ENCODE data around the gene NFU1. TPM values are rescaled to one million over a fixed set of nuclear protein-coding genes. Genes with fewer than 3 reads are reported as not detected.

NFU1 gene
- total RNA-seq, 4 donors from 2014 or later, result 82.3 to 206 (median 117) TPM

DNA sequence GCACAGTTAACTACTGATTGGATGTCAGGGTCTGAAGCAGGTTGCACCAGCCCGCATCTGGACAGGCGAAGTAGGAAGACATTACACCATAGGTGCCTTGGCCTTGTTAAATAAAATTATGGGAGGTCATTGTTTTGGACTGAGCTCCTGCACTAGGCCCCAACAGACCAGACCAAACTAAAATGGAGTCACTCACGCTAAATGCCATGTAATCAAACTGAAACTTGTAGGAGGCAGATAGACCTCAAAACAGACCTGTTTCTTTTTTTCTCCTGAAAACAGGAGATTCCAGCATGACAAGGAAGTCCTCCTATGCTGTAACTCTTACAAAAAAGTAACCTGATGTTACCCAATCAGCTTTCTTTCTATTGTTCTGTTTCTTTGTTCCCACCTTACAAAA is 15.5 kb upstream of the NFU1 start:
- TF ChIP-seq, protein P1, sequence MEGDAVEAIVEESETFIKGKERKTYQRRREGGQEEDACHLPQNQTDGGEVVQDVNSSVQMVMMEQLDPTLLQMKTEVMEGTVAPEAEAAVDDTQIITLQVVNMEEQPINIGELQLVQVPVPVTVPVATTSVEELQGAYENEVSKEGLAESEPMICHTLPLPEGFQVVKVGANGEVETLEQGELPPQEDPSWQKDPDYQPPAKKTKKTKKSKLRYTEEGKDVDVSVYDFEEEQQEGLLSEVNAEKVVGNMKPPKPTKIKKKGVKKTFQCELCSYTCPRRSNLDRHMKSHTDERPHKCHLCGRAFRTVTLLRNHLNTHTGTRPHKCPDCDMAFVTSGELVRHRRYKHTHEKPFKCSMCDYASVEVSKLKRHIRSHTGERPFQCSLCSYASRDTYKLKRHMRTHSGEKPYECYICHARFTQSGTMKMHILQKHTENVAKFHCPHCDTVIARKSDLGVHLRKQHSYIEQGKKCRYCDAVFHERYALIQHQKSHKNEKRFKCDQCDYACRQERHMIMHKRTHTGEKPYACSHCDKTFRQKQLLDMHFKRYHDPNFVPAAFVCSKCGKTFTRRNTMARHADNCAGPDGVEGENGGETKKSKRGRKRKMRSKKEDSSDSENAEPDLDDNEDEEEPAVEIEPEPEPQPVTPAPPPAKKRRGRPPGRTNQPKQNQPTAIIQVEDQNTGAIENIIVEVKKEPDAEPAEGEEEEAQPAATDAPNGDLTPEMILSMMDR (IDR thresholded peaks at IDR 0.05; ENCODE audit: low read depth), result no peak

DNA sequence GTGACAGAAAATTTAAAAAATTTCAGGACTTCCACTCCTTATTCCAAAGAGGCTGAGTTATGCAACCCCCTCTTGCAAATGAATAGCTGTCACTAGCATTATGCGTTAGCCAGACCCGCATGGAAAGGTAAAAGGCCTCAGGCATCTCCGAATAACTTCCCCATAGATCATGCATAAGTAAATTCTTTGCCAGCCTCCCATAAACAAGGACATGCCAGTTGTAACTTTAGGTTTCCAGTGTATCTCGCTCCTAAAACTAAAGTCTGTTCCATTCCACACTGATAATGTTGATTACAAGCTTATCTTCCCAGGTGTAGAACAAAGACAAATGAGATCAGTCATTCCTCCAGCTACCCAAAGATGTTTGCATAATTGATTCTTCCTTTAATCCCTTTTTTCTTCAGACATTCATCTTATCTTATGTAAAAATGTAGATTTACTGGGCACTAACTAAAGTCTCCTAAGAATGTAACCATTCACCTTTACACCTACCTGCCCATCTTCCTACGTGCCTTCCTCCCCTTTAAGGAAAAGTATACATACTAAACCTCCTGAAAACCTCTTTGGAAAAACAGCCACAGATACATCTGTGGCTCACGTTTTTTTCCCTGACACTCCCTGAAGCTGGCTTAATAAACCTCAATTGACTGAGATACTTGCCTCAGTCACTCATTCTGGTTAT is 13.6 kb upstream of the NFU1 start:
- TF ChIP-seq, protein P1 (IDR thresholded peaks at IDR 0.05; ENCODE audit: low read depth), result no peak

DNA sequence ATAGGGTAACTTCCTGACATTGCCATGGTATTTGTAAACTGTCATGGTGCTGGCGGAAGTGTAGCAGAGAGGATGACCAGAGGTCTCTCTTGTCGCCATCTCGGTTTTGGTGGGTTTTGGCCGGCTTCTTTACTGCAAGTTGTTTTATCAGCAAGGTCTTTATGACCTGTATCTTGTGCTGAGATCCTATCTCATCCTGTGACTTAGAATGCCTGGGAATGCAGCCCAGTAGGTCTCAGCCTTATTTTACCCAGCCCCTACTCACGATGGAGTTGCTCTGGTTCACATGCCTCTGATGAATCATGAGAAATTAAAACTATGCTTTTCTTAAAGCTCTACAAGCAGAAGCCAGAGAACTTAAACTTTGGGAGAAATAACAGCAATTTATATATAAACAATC is 12.7 kb upstream of the NFU1 start:
- TF ChIP-seq, protein P1 (IDR thresholded peaks at IDR 0.05; ENCODE audit: low read depth), result no peak

DNA sequence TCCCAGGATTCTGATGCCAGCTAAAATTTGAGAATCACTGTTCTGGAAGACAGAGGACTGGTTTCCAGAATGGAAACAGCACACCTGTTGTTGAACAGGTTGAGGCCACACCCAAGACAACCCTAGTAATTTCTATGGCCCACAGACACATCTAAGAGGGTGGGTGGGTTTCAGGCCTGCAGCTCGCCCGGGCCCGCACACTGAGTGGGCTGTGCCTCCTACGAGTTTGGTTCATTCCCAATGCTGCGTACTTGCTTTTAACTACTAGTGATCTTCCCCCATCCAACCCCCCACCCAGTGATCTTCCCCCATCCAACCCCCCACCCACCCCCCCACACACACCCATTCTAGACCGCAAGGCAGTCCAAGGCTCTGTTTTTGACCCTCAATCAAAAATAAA is 1.3 kb upstream of the NFU1 start:
- TF ChIP-seq, protein P1 (IDR thresholded peaks at IDR 0.05; ENCODE audit: low read depth), result no peak

DNA sequence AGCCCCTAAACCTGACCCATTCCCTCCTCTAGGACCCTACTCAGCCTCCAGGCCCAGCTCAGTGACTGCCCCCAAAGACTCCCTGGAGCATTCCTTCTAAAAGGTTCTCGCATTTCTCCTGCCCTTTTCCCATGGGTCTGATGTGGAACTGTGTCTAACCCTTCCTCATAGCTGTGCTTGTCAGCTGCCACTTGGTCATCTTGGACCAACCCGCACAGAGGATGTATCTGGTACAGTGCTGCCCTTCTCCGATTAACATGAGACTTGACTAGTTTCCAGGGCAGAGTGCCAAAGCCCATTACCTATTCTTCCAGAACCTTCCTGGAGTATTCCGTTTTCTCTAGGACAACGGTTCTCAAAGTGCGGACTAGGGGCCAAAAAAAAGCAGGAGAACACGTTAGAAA is 518 bp upstream of the NFU1 start:
- TF ChIP-seq, protein P1 (IDR thresholded peaks at IDR 0.05; ENCODE audit: low read depth), result no peak

DNA sequence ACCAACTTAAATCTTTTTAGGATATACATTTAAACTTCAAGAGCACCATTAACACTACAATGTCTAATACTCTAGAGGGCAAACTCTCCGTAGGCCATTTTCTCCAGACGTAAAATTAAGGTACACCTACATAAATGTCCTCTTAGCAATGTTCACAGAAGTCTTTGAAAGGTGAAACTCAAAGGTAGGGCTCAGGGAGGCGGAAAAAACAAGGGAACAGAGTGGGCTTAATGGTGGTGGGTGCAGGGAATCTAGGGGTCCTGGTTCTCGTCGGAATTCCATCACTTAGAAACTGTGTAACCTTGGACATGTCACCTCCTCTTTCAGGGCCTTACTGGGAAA is 668 bp downstream of the NFU1 start:
- TF ChIP-seq, protein P1 (IDR thresholded peaks at IDR 0.05; ENCODE audit: low read depth), result no peak

DNA sequence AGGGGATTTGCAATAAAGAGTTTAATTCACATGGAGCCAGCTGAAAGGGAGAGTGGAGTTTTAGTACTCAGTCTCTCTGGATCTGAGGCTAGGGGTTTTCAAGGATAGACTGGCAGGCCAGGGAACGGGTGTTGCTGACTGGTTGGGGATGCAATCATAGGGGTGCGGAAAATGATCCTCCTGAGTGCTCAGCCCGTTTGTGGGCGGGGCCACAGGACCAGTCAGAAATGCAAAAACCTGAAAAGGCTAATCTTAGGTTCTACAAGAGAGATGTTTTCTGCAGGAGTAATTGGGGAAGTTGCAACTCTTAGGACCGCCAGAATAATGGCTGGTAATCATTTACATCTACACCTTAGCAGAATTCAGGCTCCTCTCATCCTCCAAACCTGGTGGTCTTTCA is 2.5 kb downstream of the NFU1 start:
- TF ChIP-seq, protein P1 (IDR thresholded peaks at IDR 0.05; ENCODE audit: low read depth), result no peak

All from subcutaneous adipose tissue (tissue), 4 donors.